CD4-positive, alpha-beta memory T cell (primary cell): ENCODE results near the gene TOP2A. TPM values are rescaled to one million over a fixed set of nuclear protein-coding genes. Genes with fewer than 3 reads are reported as not detected.

ENCODE experiments used
- CTCF ChIA-PET: fragments of 350-600 bp; sonication (Branson Sonifier 250); formaldehyde crosslinking; loops from one replicate; lab custom pipeline; 2021; ENCODE audit warnings: inconsistent platforms; ENCODE audit not compliant: partially characterized antibody; lab: Charles Lee
- POLR2A ChIA-PET: fragments of 350-600 bp; sonication (Branson Sonifier 250); formaldehyde crosslinking; loops from one replicate; lab custom pipeline; 2021; ENCODE audit not compliant: partially characterized antibody; lab: Charles Lee
- DNase-seq, 5 donors: peaks; one replicate each; pipeline versions ENCODE4 v3.0.0 to v3.0.0-alpha.2; 2020 to 2022; ENCODE audit warnings: mixed read lengths in 1 of 5
- H3K27ac ChIP-seq: one replicate; pipeline ENCODE4 v1.7.0; 2013; ENCODE audit warnings: low read depth, low read length
- H3K27me3 ChIP-seq: 2 replicates; pipeline ENCODE4 v1.7.0; 2013; ENCODE audit warnings: mild to moderate bottlenecking, low read length, moderate library complexity; ENCODE audit not compliant: insufficient read depth
- H3K36me3 ChIP-seq: 2 replicates; pipeline ENCODE4 v1.7.0; 2013; ENCODE audit warnings: mild to moderate bottlenecking, low read length, moderate library complexity; ENCODE audit not compliant: insufficient read depth
- H3K4me1 ChIP-seq: 2 replicates; pipeline ENCODE4 v1.7.0; 2013; ENCODE audit warnings: mild to moderate bottlenecking, low read length, moderate library complexity; ENCODE audit not compliant: insufficient read depth
- H3K4me3 ChIP-seq, 2 donors: one replicate each; pipeline ENCODE4 v1.7.0; 2013; ENCODE audit warnings: low read length in 2 of 2, mild to moderate bottlenecking in 1 of 2
- H3K9me3 ChIP-seq, 2 donors: one replicate each; pipeline ENCODE4 v1.7.0; 2013; ENCODE audit warnings: low read length in 2 of 2, control low read depth in 1 of 2; ENCODE audit not compliant: control insufficient read depth in 1 of 2
- H3K27ac Mint-ChIP-seq, 7 donors: one replicate each; pipeline ENCODE4 v1.8.0; 2020 to 2021; ENCODE audit warnings: mixed read lengths in 7 of 7, mild to moderate bottlenecking in 6 of 7, inconsistent platforms in 3 of 7, moderate library complexity in 3 of 7
- H3K27me3 Mint-ChIP-seq, 2 donors: one replicate each; pipeline ENCODE4 v1.8.0; 2020 to 2021; ENCODE audit warnings: mixed read lengths in 2 of 2
- H3K36me3 Mint-ChIP-seq, 2 donors: one replicate each; pipeline ENCODE4 v1.8.0; 2020 to 2021; ENCODE audit warnings: mixed read lengths in 2 of 2, inconsistent platforms in 1 of 2, mild to moderate bottlenecking in 1 of 2
- H3K4me1 Mint-ChIP-seq, 4 donors: one replicate each; pipeline ENCODE4 v1.8.0; 2020 to 2021; ENCODE audit warnings: mixed read lengths in 4 of 4, mild to moderate bottlenecking in 1 of 4
- H3K4me3 Mint-ChIP-seq, 8 donors: one replicate each; pipeline ENCODE4 v1.8.0; 2020 to 2021; ENCODE audit warnings: mixed read lengths in 8 of 8, mild to moderate bottlenecking in 7 of 8, moderate library complexity in 6 of 8, inconsistent platforms in 3 of 8
- H3K9me3 Mint-ChIP-seq, 8 donors: one replicate each; pipeline ENCODE4 v1.8.0; 2020 to 2021; ENCODE audit warnings: mixed read lengths in 8 of 8, mild to moderate bottlenecking in 5 of 8, inconsistent platforms in 3 of 8, moderate library complexity in 1 of 8
- intact Hi-C: fragments of 100-400 bp; cut with micrococcal nuclease; formaldehyde crosslinking; loops from one replicate; pipeline ENCODE4 v1.15.1; 2023
- polyA plus RNA-seq, 2 donors: library from polyadenylated mRNA; unstranded; fragments of 300-500 nt; fragmentation: Illumina TruSeq; gene quantifications; one replicate each; pipeline ENCODE4 v1.2.3, GENCODE V29; 2021
- total RNA-seq, 2 experiments: library from RNA; stranded (reverse); gene quantifications; one replicate each; pipeline ENCODE4 v1.2.3, GENCODE V29; 2021

Gene TOP2A
- total and polyA plus RNA-seq, 4 experiments from 2014 or later = 0.10 to 1.1 (median 0.30) TPM

GRCh38 chr17:40343219-40344119 lies 74.2 kb downstream of the TOP2A start:
- Mint-ChIP-seq H3K27ac (peak overlapping the region; percentile 88 to 95 (median 92)), H3K4me1 (peaks cover 41 to 88% (median 67%) of the 10 kb centered on the region in 4 donors), H3K9me3 (no peaks in the 10 kb centered on the region), H3K36me3 (peaks cover 9 to 29% of the 10 kb centered on the region in 2 donors), H3K27me3 (no peaks in the 10 kb centered on the region), H3K4me3 (peak overlapping the region; percentile 5 to 92 (median 74))
- intact Hi-C loops = loop anchor here (2.0 kb wide), 1 partner anchor 15 kb away; no protein-coding TSS in a partner anchor
- no peaks in the 10 kb centered on the region for H3K27me3 ChIP-seq
- no peak for DNase-seq
- H3K4me1 ChIP-seq = peaks cover 90% of the 10 kb centered on the region
- ChIA-PET POLR2A (interaction anchor here (1.0 to 29.0 kb wide), 3 partner anchors 9 to 29 kb away, joined by 4 to 1054 read pairs (median 6); partner anchors contain the start of gene RARA), CTCF (interaction anchor here (0.6 to 3.9 kb wide), 8 partner anchors 11 to 216 kb away, joined by 3 to 21 read pairs (median 4); no protein-coding TSS in a partner anchor)
- H3K36me3 ChIP-seq = peaks cover 13% of the 10 kb centered on the region
- H3K9me3 ChIP-seq = no peaks in the 10 kb centered on the region
- H3K27ac ChIP-seq = no peak overlapping the region
- no peak overlapping the region for H3K4me3 ChIP-seq

- H3K9me3 ChIP-seq = no peaks in the 10 kb centered on the region
- DNase-seq = no peak
- Mint-ChIP-seq H3K9me3 (no peaks in the 10 kb centered on the region), H3K27me3 (no peaks in the 10 kb centered on the region), H3K4me3 (peak overlapping the region; percentile 61 to 92 (median 74)), H3K4me1 (peaks cover 47 to 86% (median 70%) of the 10 kb centered on the region in 4 donors), H3K27ac (peak overlapping the region; percentile 53 to 95 (median 91)), H3K36me3 (peaks cover 9 to 27% of the 10 kb centered on the region in 2 donors)
- peak overlapping the region; percentile 90 for H3K27ac ChIP-seq
- H3K4me1 ChIP-seq = peaks cover 90% of the 10 kb centered on the region
- CTCF ChIA-PET = interaction anchor here (1.6 to 4.5 kb wide), 6 partner anchors 11 to 36 kb away, joined by 3 to 46 read pairs (median 18); no protein-coding TSS in a partner anchor
- H3K4me3 ChIP-seq = no peak overlapping the region
- no peaks in the 10 kb centered on the region for H3K27me3 ChIP-seq
- POLR2A ChIA-PET = interaction anchor here (1.0 to 29.0 kb wide), 3 partner anchors 9 to 28 kb away, joined by 4 to 1054 read pairs (median 6); partner anchors contain the start of gene RARA
- peaks cover 10% of the 10 kb centered on the region for H3K36me3 ChIP-seq
- intact Hi-C loops = no loop called here
Measured at GRCh38 chr17:40342504-40343218, 75.0 kb downstream of the TOP2A start.

- Histone ChIP-seq H3K4me1 (peaks cover 90% of the 10 kb centered on the region), H3K4me3 (peak overlapping the region; percentile 51 to 69), H3K36me3 (peaks cover 10% of the 10 kb centered on the region), H3K27me3 (no peaks in the 10 kb centered on the region), H3K27ac (peak overlapping the region; percentile 90), H3K9me3 (no peaks in the 10 kb centered on the region)
- peak overlapping the region; percentile 70 to 99 (median 98) for H3K27ac Mint-ChIP-seq
- ChIA-PET CTCF (interaction anchor here (1.2 to 4.5 kb wide), 8 partner anchors 13 to 190 kb away, joined by 3 to 46 read pairs (median 11); no protein-coding TSS in a partner anchor), POLR2A (interaction anchor here (2.2 to 29.0 kb wide), 2 partner anchors 10 to 27 kb away, joined by 6 to 1054 read pairs; partner anchors contain the start of gene RARA)
- H3K4me3 Mint-ChIP-seq = peak overlapping the region; percentile 63 to 92 (median 86)
- intact Hi-C loops = loop anchor here (1.0 kb wide), 3 partner anchors 16 to 39 kb away; no protein-coding TSS in a partner anchor
- peaks cover 43 to 86% (median 73%) of the 10 kb centered on the region in 4 donors for H3K4me1 Mint-ChIP-seq
- H3K27me3 Mint-ChIP-seq = no peaks in the 10 kb centered on the region
- H3K36me3 Mint-ChIP-seq = peaks cover 9 to 31% of the 10 kb centered on the region in 2 donors
- no peak for DNase-seq
- H3K9me3 Mint-ChIP-seq = no peaks in the 10 kb centered on the region
Measured at GRCh38 chr17:40341808-40342503, 75.7 kb downstream of the TOP2A start.

GRCh38 chr17:40340880-40341807 lies 76.6 kb downstream of the TOP2A start:
- DNase-seq = peak; percentile 84 to 95 (median 87)
- Mint-ChIP-seq H3K9me3 (no peaks in the 10 kb centered on the region), H3K4me1 (peaks cover 40 to 81% (median 69%) of the 10 kb centered on the region in 4 donors), H3K36me3 (peaks cover 9 to 31% of the 10 kb centered on the region in 2 donors), H3K4me3 (peak overlapping the region; percentile 84 to 88 (median 86)), H3K27me3 (no peaks in the 10 kb centered on the region), H3K27ac (peak overlapping the region; percentile 90 to 99 (median 98))
- Histone ChIP-seq H3K4me1 (peaks cover 85% of the 10 kb centered on the region), H3K4me3 (peak overlapping the region; percentile 51 to 69), H3K36me3 (peaks cover 10% of the 10 kb centered on the region), H3K27ac (peak overlapping the region; percentile 90), H3K9me3 (no peaks in the 10 kb centered on the region), H3K27me3 (no peaks in the 10 kb centered on the region)
- intact Hi-C loops = loop anchor here (1.0 kb wide), 3 partner anchors 15 to 38 kb away; no protein-coding TSS in a partner anchor
- CTCF ChIA-PET = interaction anchor here (0.7 to 4.5 kb wide), 15 partner anchors 11 to 193 kb away, joined by 3 to 46 read pairs (median 3); no protein-coding TSS in a partner anchor
- POLR2A ChIA-PET = interaction anchor here (0.5 to 29.0 kb wide), 6 partner anchors 10 to 1589 kb away, joined by 3 to 1054 read pairs (median 3); partner anchors contain the start of genes ODAD4 and RARA

GRCh38 chr17:40340327-40340726 lies 77.4 kb downstream of the TOP2A start:
- peaks cover 77% of the 10 kb centered on the region for H3K4me1 ChIP-seq
- H3K36me3 ChIP-seq = peaks cover 10% of the 10 kb centered on the region
- no peak overlapping the region for H3K4me3 ChIP-seq
- CTCF ChIA-PET = interaction anchor here (0.6 to 4.5 kb wide), 15 partner anchors 12 to 193 kb away, joined by 3 to 46 read pairs (median 4); no protein-coding TSS in a partner anchor
- no peaks in the 10 kb centered on the region for H3K9me3 Mint-ChIP-seq
- H3K27ac Mint-ChIP-seq = peak overlapping the region; percentile 90 to 99 (median 98)
- peak overlapping the region in 4 of 8 donors; percentile 84 to 88 (median 85) for H3K4me3 Mint-ChIP-seq
- DNase-seq = no peak
- no peaks in the 10 kb centered on the region for H3K27me3 ChIP-seq
- peaks cover 36 to 74% (median 63%) of the 10 kb centered on the region in 4 donors for H3K4me1 Mint-ChIP-seq
- POLR2A ChIA-PET = interaction anchor here (1.0 to 29.0 kb wide), 4 partner anchors 11 to 207 kb away, joined by 3 to 1054 read pairs (median 4); partner anchors contain the start of gene RARA
- no peaks in the 10 kb centered on the region for H3K27me3 Mint-ChIP-seq
- H3K9me3 ChIP-seq = no peaks in the 10 kb centered on the region
- intact Hi-C loops = no loop called here
- peaks cover 9 to 31% of the 10 kb centered on the region in 2 donors for H3K36me3 Mint-ChIP-seq
- H3K27ac ChIP-seq = peak overlapping the region; percentile 90
